NCI-H2196 (cell line): ENCODE results near the gene GRAP2.

ENCODE experiments used
- DNase-seq: peaks from one replicate; lab custom pipeline; 2025; ENCODE audit not compliant: unreplicated experiment; lab: John Stamatoyannopoulos, UW

The GRAP2 gene

GRCh38 chr22:40009292-40009774 lies 108.4 kb downstream of the GRAP2 start:
- DNase-seq: peak; percentile 94

- peak; percentile 88 for DNase-seq
Observed at GRCh38 chr22:40009951-40010671, 109.2 kb downstream of the GRAP2 start.

- no peak for DNase-seq
Observed at GRCh38 chr22:40010746-40011145, 109.9 kb downstream of the GRAP2 start.

GRCh38 chr22:40014667-40015248 lies 113.9 kb downstream of the GRAP2 start:
- DNase-seq: no peak

- no peak for DNase-seq
Observed at GRCh38 chr22:40015358-40015976, 114.6 kb downstream of the GRAP2 start.

GRCh38 chr22:40018051-40018450 lies 117.2 kb downstream of the GRAP2 start:
- DNase-seq: no peak

GRCh38 chr22:40019100-40019499 lies 118.2 kb downstream of the GRAP2 start:
- DNase-seq: no peak

- DNase-seq: no peak
Observed at GRCh38 chr22:40020956-40021355, 120.1 kb downstream of the GRAP2 start.

- no peak for DNase-seq
Observed at GRCh38 chr22:40021401-40022000, 120.6 kb downstream of the GRAP2 start.

- no peak for DNase-seq
Observed at GRCh38 chr22:40022536-40023240, 121.8 kb downstream of the GRAP2 start.
